Measurements from ENCODE around the gene YPEL2. TPM values are rescaled to one million over a fixed set of nuclear protein-coding genes. Genes with fewer than 3 reads are reported as not detected.

Gene YPEL2
- total and polyA plus RNA-seq, 2 of the 13 experiments (the other 11 are each of a cell fraction or from before 2014, with no cell fraction given): 8.5 to 21.1 TPM

GRCh38 chr17:59311051-59311468 is 20.4 kb upstream of the YPEL2 start (continued):
- 0 out of 2 replicates have a peak, but pooled peaks have one; percentile 52 for TF ChIP-seq ZNF691 (CRISPR knock-in tag; IDR thresholded peaks at IDR 0.05; ENCODE audit: borderline replicate concordance, low read depth)
- TF ChIP-seq ZNF343 (CRISPR knock-in tag; IDR thresholded peaks at IDR 0.05): peak; percentile 57; the same call in 1 of the 2 replicates
- peak; percentile 23; the same call in 1 of the 2 replicates for TF ChIP-seq JUN (CRISPR knock-in tag; IDR thresholded peaks at IDR 0.05)
- TF ChIP-seq TOPORS (CRISPR knock-in tag; IDR thresholded peaks at IDR 0.05): 0 out of 2 replicates have a peak, but pooled peaks have one; percentile 32
- TF ChIP-seq ZBTB8A (CRISPR knock-in tag; IDR thresholded peaks at IDR 0.05; ENCODE audit: borderline replicate concordance, low read depth): no peak
- no peak for TF ChIP-seq SP5 (CRISPR knock-in tag; IDR thresholded peaks at IDR 0.05; ENCODE audit: borderline replicate concordance, low read depth)
- TF ChIP-seq ZNF318 (CRISPR knock-in tag; IDR thresholded peaks at IDR 0.05): no peak
- TF ChIP-seq KIAA2018 (CRISPR knock-in tag; IDR thresholded peaks at IDR 0.05; ENCODE audit: borderline replicate concordance): no peak
- TF ChIP-seq ZMAT5 (CRISPR knock-in tag; IDR thresholded peaks at IDR 0.05; ENCODE audit: borderline replicate concordance, low read depth): no peak
- no peak for TF ChIP-seq ZNF724P (CRISPR knock-in tag; IDR thresholded peaks at IDR 0.05; ENCODE audit: borderline replicate concordance)
